ENCODE measurements around the gene RNF224. TPM values are rescaled to one million over a fixed set of nuclear protein-coding genes. Genes with fewer than 3 reads are reported as not detected.

Gene RNF224
- total RNA-seq, 4 donors from 2014 or later = not detected

DNA sequence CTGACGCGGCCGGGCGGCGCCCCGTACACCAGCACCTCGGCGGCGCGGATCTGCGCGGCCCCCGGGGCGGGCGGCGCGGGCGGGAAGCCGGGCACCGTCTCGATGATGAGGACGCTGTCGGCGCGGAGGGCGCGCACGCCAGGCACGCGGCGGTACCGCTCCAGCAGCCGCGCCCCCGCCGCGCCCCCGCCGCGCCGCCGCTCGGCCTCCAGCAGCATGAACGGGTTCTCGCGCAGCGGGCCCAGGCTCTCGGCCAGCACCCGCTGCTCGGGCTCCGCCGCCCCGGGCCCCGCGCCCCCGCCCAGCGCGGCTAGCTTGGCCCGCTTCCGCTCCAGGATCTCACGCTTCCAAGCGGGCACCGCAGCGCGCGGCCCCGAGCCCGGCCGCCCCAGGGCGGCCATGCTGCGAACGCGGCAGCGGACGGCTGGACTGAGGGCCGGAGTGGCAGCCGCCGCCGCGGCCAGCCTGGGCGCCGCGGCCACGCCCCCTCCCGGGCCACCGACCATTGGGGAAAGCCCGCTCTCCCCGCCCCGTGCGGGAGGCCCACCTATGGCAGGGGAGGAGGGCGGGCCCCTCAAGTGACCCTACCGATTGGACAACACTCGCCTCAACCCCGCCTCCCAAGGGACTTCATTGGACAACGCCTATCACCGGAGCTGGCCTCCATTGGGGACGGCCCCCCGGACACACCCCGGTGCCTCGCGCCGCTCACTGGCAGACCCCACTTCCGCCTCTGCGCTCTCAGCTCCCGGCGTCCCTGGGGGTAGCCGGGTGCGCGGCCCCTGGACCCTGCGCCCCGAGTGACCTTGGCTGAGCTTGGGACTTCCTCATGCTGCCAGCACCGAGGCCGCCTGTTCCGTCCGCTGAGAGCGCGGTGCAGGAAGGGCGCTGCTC is 26.7 kb upstream of the RNF224 start, which contains the start of gene TPRN:
TPRN (minus strand) TSS at position 431 of the 894 bp plus-strand sequence; CDS start at position 401, 30 bp downstream.
- TF ChIP-seq, protein P1, sequence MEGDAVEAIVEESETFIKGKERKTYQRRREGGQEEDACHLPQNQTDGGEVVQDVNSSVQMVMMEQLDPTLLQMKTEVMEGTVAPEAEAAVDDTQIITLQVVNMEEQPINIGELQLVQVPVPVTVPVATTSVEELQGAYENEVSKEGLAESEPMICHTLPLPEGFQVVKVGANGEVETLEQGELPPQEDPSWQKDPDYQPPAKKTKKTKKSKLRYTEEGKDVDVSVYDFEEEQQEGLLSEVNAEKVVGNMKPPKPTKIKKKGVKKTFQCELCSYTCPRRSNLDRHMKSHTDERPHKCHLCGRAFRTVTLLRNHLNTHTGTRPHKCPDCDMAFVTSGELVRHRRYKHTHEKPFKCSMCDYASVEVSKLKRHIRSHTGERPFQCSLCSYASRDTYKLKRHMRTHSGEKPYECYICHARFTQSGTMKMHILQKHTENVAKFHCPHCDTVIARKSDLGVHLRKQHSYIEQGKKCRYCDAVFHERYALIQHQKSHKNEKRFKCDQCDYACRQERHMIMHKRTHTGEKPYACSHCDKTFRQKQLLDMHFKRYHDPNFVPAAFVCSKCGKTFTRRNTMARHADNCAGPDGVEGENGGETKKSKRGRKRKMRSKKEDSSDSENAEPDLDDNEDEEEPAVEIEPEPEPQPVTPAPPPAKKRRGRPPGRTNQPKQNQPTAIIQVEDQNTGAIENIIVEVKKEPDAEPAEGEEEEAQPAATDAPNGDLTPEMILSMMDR (IDR thresholded peaks at IDR 0.05; ENCODE audit: low read depth) = no peak

DNA sequence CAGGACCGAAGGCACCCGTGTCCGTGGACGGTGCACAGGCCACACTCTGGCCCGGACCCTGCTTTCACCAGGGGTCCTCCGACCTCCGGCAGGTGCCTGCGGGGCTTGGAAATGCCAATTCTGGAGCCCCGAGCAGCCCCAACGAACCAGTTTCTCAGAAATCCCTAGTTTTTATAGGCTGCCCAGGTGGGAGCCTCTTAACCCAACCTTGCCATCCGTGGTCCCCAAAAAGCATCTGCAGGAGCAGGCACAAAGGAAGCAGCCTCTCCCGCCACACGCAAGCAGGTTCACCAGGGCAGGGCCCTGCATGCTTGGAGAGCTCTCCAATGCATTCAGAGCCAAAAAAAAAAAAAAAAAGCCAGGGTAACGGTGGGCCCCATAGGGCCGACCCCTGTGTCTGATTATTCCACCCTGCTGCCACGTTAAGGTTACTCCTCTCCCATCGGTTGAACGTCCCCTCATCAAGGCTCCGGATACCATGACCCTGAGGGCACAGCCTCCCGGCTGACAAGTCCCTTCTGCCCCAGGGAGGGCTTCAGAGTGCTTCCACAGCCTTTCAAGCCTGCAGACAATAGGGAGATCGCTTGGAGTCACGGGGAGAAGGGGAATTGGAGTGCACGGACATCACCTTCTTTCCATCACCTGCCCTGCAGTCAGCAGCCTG is 26.0 kb upstream of the RNF224 start:
- TF ChIP-seq, protein P1 (IDR thresholded peaks at IDR 0.05; ENCODE audit: low read depth) = no peak

DNA sequence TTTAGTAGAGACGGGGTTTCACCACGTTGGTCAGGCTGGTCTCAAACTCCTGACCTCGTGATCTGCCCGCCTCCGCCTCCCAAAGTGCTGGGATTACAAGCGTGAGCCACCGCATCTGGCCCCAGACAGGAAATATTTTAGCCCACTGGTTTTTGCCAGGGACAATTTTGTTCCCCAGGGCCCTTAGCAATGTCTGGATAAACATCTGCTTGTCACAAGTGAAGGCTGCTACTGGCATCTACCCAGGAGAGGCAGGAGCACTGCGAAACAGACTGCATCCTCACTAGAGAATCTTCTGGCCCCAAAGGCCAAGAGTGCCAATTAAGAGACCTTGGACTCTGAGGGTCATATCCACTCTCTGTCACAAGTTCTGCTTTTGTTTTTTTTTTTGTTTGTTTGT is 24.3 kb upstream of the RNF224 start:
- TF ChIP-seq, protein P1 (IDR thresholded peaks at IDR 0.05; ENCODE audit: low read depth) = no peak

DNA sequence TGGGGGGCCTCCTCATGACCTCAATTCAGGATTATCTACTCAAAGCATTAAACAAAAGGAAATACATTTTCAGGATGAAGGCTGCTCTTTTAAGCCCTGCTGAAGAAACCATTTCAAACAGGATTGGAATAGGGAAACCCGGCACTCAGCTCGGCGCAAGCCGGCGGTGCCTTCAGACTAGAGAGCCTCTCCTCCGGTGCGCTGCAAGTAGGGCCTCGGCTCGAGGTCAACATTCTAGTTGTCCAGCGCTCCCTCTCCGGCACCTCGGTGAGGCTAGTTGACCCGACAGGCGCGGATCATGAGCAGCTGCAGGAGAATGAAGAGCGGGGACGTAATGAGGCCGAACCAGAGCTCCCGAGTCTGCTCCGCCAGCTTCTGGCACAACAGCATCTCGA is 22.6 kb upstream of the RNF224 start:
- TF ChIP-seq, protein P1 (IDR thresholded peaks at IDR 0.05; ENCODE audit: low read depth) = no peak

DNA sequence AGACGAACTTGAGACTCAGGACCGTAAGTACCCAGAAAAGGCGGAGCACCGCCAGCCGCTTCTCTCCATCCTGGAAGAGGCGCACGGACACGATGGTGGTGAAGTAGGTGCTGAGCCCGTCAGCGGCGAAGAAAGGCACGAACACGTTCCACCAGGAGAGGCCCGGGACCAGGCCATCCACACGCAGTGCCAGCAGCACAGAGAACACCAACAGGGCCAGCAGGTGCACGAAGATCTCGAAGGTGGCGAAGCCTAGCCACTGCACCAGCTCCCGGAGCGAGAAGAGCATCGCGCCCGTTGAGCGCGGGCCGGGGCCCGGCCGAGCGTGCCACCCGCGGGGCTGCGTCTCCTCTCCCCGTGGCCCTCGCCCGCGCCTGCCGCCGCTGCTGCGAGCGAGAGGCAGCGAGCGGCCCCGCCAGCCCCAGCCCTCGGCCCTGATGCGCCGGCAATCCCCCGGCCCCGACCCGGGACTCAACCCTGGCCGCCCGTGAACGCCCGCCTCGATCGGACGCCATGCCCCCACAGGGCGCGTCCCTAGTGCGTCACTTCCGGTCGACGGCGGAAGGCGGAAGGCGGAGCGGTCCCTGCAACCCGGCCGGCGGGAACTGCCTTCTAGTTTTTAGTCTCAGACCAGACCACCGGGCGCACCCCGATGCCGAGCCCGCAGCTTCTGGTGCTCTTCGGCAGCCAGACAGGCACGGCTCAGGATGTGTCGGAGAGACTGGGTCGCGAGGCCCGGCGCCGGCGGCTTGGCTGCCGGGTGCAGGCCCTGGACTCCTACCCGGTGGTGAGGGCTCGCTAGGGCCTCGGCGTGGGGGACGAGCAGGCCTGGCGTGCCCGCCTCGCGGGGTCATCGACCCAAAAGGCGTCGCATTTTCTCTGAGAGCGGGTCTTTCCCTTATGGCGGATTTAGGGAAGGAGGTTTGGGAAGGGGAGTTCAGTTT is 21.9 kb upstream of the RNF224 start, which contains the start of the genes NDOR1 and TMEM203:
NDOR1 (plus strand) TSS at position 575 of the 944 bp plus-strand sequence; CDS start at position 653, 78 bp downstream.
TMEM203 (minus strand) TSS at position 523 of the 944 bp plus-strand sequence; CDS start at position 289, 234 bp downstream.
- TF ChIP-seq, protein P1 (IDR thresholded peaks at IDR 0.05; ENCODE audit: low read depth) = no peak

DNA sequence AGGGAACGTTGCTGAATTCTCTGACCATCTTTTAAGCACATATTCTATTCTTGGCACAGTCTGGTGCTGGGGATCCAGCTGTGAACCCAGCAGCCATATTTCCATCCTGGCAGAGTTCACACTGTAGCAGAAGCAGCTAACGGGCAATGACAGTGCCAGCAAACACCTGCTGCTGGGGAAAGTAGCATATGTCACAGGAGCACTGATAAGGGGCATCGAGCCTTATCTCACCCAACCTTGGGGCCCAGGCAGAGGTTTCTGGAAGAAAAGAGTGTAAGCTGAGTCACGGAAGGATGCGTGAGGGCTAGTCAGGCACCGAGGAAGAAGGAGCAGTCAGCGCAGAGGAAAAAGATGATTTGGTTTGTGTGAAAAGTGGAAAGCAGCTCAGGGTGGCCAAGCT is 20.7 kb upstream of the RNF224 start:
- TF ChIP-seq, protein P1 (IDR thresholded peaks at IDR 0.05; ENCODE audit: low read depth) = no peak
